ENCODE measurements around the gene FAAP20.
"Not testable (repeated sequence)": the region's sequence is repeated elsewhere in the genome, so short reads cannot be mapped to it uniquely, and the experiment has no call there.

GRCh38 chr1:2147869-2148268 lies 46.7 kb downstream of the FAAP20 start:
- not testable (repeated sequence) for TF ChIP-seq ZNF512 (CRISPR knock-in tag; IDR thresholded peaks at IDR 0.05; ENCODE audit: borderline replicate concordance); GRHL2 (CRISPR knock-in tag; IDR thresholded peaks at IDR 0.05; ENCODE audit: insufficient replicate concordance, severe bottlenecking); PRRX2 (CRISPR knock-in tag; IDR thresholded peaks at IDR 0.05); USF2 (CRISPR knock-in tag; IDR thresholded peaks at IDR 0.05)

Measured in WTC11 (cell line).